ENCODE measurements around the gene ENTREP1.
"Not testable (repeated sequence)": the region's sequence is repeated elsewhere in the genome, so short reads cannot be mapped to it uniquely, and the experiment has no call there.

Gene ENTREP1

GRCh38 chr9:69392826-69393225 is 67.8 kb downstream of the ENTREP1 start:
- no peak overlapping the region for H3K27ac ChIP-seq

GRCh38 chr9:69393425-69393824 is 68.4 kb downstream of the ENTREP1 start:
- TF ChIP-seq ZFX (IDR thresholded peaks at IDR 0.05; ENCODE audit: borderline replicate concordance) (no peak), CTCF (IDR thresholded peaks at IDR 0.05) (no peak)

More at GRCh38 chr9:69392826-69393225, 67.8 kb downstream of the ENTREP1 start:
- TF ChIP-seq ZFX (IDR thresholded peaks at IDR 0.05; ENCODE audit: borderline replicate concordance) (no peak), CTCF (IDR thresholded peaks at IDR 0.05) (no peak)

GRCh38 chr9:69395718-69396117 is 70.7 kb downstream of the ENTREP1 start:
- H3K27ac ChIP-seq: no peak overlapping the region
- TF ChIP-seq CTCF (IDR thresholded peaks at IDR 0.05) (no peak), ZFX (IDR thresholded peaks at IDR 0.05; ENCODE audit: borderline replicate concordance) (no peak)

More at GRCh38 chr9:69393425-69393824, 68.4 kb downstream of the ENTREP1 start:
- H3K27ac ChIP-seq: no peak overlapping the region

- no peak overlapping the region for H3K27ac ChIP-seq
- TF ChIP-seq ZFX (IDR thresholded peaks at IDR 0.05; ENCODE audit: borderline replicate concordance): no peak
- TF ChIP-seq CTCF (IDR thresholded peaks at IDR 0.05): no peak
Observed at GRCh38 chr9:69396759-69397158, 71.7 kb downstream of the ENTREP1 start.

GRCh38 chr9:69397384-69398214 is 72.6 kb downstream of the ENTREP1 start:
- TF ChIP-seq CTCF (IDR thresholded peaks at IDR 0.05): no peak
- TF ChIP-seq ZFX (IDR thresholded peaks at IDR 0.05; ENCODE audit: borderline replicate concordance): no peak
- no peak overlapping the region for H3K27ac ChIP-seq

- TF ChIP-seq CTCF (IDR thresholded peaks at IDR 0.05): no peak
- no peak for TF ChIP-seq ZFX (IDR thresholded peaks at IDR 0.05; ENCODE audit: borderline replicate concordance)
- H3K27ac ChIP-seq: no peak overlapping the region
Observed at GRCh38 chr9:69400470-69400869, 75.5 kb downstream of the ENTREP1 start.

GRCh38 chr9:69409936-69410335 is 84.9 kb downstream of the ENTREP1 start:
- not testable (repeated sequence) for H3K27ac ChIP-seq

Measured in 22Rv1 (cell line).